ENCODE measurements around the gene IFT22. TPM values are rescaled to one million over a fixed set of nuclear protein-coding genes. Genes with fewer than 3 reads are reported as not detected.

The IFT22 gene
- total RNA-seq, result 10 to 100 TPM; 19.7 to 33.4 (median 24.5) TPM

GRCh38 chr7:101321491-101322401 lies at the start of gene IFT22:
IFT22 (minus strand) TSS chr7:101321812; CDS start chr7:101321709, 103 bp downstream.
- H3K27me3 ChIP-seq, result no peaks in the 10 kb centered on the region
- TF ChIP-seq POLR2A (IDR thresholded peaks at IDR 0.05), result no peak
- intact Hi-C loops (cut with DNase I; ENCODE audit: low total_unique reads), result no loop called here
- peaks cover 0 to 3% of the 10 kb centered on the region in 2 donors for H3K4me1 ChIP-seq
- peak within 1 kb of the TSS; percentile 76 to 90 (median 89) for H3K4me3 ChIP-seq
- H3K9me3 ChIP-seq, result no peaks in the 10 kb centered on the region
- peak within 1 kb of the TSS; percentile 83 to 89 for H3K27ac ChIP-seq
- DNase-seq (ENCODE audit: low spot score in 2 of 2), result peak; percentile 77 to 90
- no peaks in the 10 kb centered on the region for H3K36me3 ChIP-seq

- Histone ChIP-seq H3K27me3 (peaks cover 0 to 5% of the 10 kb centered on the region in 2 donors), H3K9me3 (no peaks in the 10 kb centered on the region), H3K36me3 (no peaks in the 10 kb centered on the region), H3K4me3 (no peak overlapping the region), H3K4me1 (no peaks in the 10 kb centered on the region), H3K27ac (no peak overlapping the region)
- DNase-seq (ENCODE audit: low spot score in 2 of 2), result no peak
- intact Hi-C loops (cut with DNase I; ENCODE audit: low total_unique reads), result no loop called here
- TF ChIP-seq CTCF (IDR thresholded peaks at IDR 0.05) (no peak), POLR2A (IDR thresholded peaks at IDR 0.05) (no peak), POLR2AphosphoS5 (IDR thresholded peaks at IDR 0.05) (no peak)
Observed at GRCh38 chr7:101370836-101371235, 49.2 kb upstream of the IFT22 start.

GRCh38 chr7:101368422-101369165 lies 47.0 kb upstream of the IFT22 start:
- H3K27ac ChIP-seq, result no peak overlapping the region
- H3K4me3 ChIP-seq, result no peak overlapping the region
- intact Hi-C loops (cut with DNase I; ENCODE audit: low total_unique reads), result no loop called here
- H3K36me3 ChIP-seq, result no peaks in the 10 kb centered on the region
- no peak for DNase-seq (ENCODE audit: low spot score in 2 of 2)
- peaks cover 0 to 5% of the 10 kb centered on the region in 2 donors for H3K27me3 ChIP-seq
- H3K9me3 ChIP-seq, result no peaks in the 10 kb centered on the region
- TF ChIP-seq POLR2A (IDR thresholded peaks at IDR 0.05) (no peak), CTCF (IDR thresholded peaks at IDR 0.05) (no peak), POLR2AphosphoS5 (IDR thresholded peaks at IDR 0.05) (no peak)
- no peaks in the 10 kb centered on the region for H3K4me1 ChIP-seq

GRCh38 chr7:101367676-101368075 lies 46.1 kb upstream of the IFT22 start:
- Histone ChIP-seq H3K36me3 (no peaks in the 10 kb centered on the region), H3K27me3 (peaks cover 0 to 5% of the 10 kb centered on the region in 2 donors), H3K4me1 (no peaks in the 10 kb centered on the region), H3K9me3 (no peaks in the 10 kb centered on the region), H3K4me3 (no peak overlapping the region), H3K27ac (no peak overlapping the region)
- intact Hi-C loops (cut with DNase I; ENCODE audit: low total_unique reads), result no loop called here
- DNase-seq (ENCODE audit: low spot score in 2 of 2), result no peak
- TF ChIP-seq CTCF (IDR thresholded peaks at IDR 0.05), result no peak
- TF ChIP-seq POLR2AphosphoS5 (IDR thresholded peaks at IDR 0.05), result no peak
- no peak for TF ChIP-seq POLR2A (IDR thresholded peaks at IDR 0.05)

- Histone ChIP-seq H3K27ac (no peak overlapping the region), H3K9me3 (no peaks in the 10 kb centered on the region), H3K27me3 (peaks cover 0 to 4% of the 10 kb centered on the region in 2 donors), H3K4me3 (no peak overlapping the region), H3K4me1 (no peaks in the 10 kb centered on the region), H3K36me3 (no peaks in the 10 kb centered on the region)
- intact Hi-C loops (cut with DNase I; ENCODE audit: low total_unique reads), result no loop called here
- TF ChIP-seq POLR2AphosphoS5 (IDR thresholded peaks at IDR 0.05), result no peak
- no peak for TF ChIP-seq CTCF (IDR thresholded peaks at IDR 0.05)
- no peak for TF ChIP-seq POLR2A (IDR thresholded peaks at IDR 0.05)
- DNase-seq (ENCODE audit: low spot score in 2 of 2), result no peak
Observed at GRCh38 chr7:101365956-101366355, 44.3 kb upstream of the IFT22 start.

All from breast epithelium (tissue), 4 donors.